IMR-90 (cell line): Measurements from ENCODE around the gene QKI. TPM values are rescaled to one million over a fixed set of nuclear protein-coding genes. Genes with fewer than 3 reads are reported as not detected.

Experiments
- ATAC-seq: fragments of 200-7000 bp; cut with Tn5 transposase; 2 replicates; pipeline ENCODE4 v1.9.1; 2020; ENCODE audit warnings: low read depth, mild to moderate bottlenecking, moderate library complexity
- BruUV-seq: library from RNA; stranded (reverse); fragments of 400-500 nt; replicated peaks from 2 replicates; lab custom pipeline; 2021; lab: Mats Ljungman, UMichigan
- CTCF ChIA-PET: fragments of 300-600 bp; formaldehyde crosslinking; extraction: SDS; loops from one replicate; lab custom pipeline; 2021; ENCODE audit warnings: antibody characterized with exemption; lab: Yijun Ruan, JAX
- POLR2A ChIA-PET: fragments of 300-600 bp; sonication (Branson Sonifier 250); formaldehyde crosslinking; loops from one replicate; lab custom pipeline; 2022; ENCODE audit warnings: antibody characterized with exemption; ENCODE audit not compliant: unreplicated experiment; lab: Charles Lee
- DNase-seq: peaks from one replicate; pipeline ENCODE4 v3.0.0; 2013
- H2AFZ ChIP-seq: replicated peaks from 2 replicates; pipeline ENCODE3; 2013; ENCODE audit warnings: low read length, mild to moderate bottlenecking; ENCODE audit not compliant: poor library complexity
- H2AK5ac ChIP-seq: 2 replicates; pipeline ENCODE4 v1.6.1; 2013; ENCODE audit warnings: low read depth, low read length, inconsistent platforms
- H2AK9ac ChIP-seq: replicated peaks from 2 replicates; pipeline ENCODE3; 2013; ENCODE audit warnings: mild to moderate bottlenecking, low read depth, low read length, moderate library complexity; ENCODE audit not compliant: poor library complexity
- H2BK120ac ChIP-seq: 2 replicates; pipeline ENCODE4 v1.6.1; 2013; ENCODE audit warnings: low read depth, low read length, inconsistent platforms
- H2BK15ac ChIP-seq: 3 replicates; pipeline ENCODE4 v1.6.1; 2013; ENCODE audit warnings: low read depth, low read length, inconsistent platforms
- H2BK20ac ChIP-seq: 2 replicates; pipeline ENCODE4 v1.6.1; 2013; ENCODE audit warnings: low read depth, mild to moderate bottlenecking, inconsistent platforms, low read length, moderate library complexity
- H2BK5ac ChIP-seq: 2 replicates; pipeline ENCODE4 v1.6.1; 2013; ENCODE audit warnings: mild to moderate bottlenecking, low read depth, low read length, inconsistent platforms; ENCODE audit not compliant: poor library complexity, severe bottlenecking
- H3K14ac ChIP-seq: replicated peaks from 2 replicates; pipeline ENCODE4 v1.6.1; 2013; ENCODE audit warnings: low read depth, low read length, inconsistent platforms
- H3K18ac ChIP-seq: 2 replicates; pipeline ENCODE4 v1.6.1; 2013; ENCODE audit warnings: low read depth, low read length, control low read depth
- H3K23ac ChIP-seq: 2 replicates; pipeline ENCODE4 v1.6.1; 2013; ENCODE audit warnings: low read depth, low read length, inconsistent platforms
- H3K27ac ChIP-seq: 2 replicates; pipeline ENCODE4 v1.5.1; 2013; ENCODE audit warnings: mild to moderate bottlenecking, control low read depth, low read length; ENCODE audit not compliant: insufficient read depth
- H3K27me3 ChIP-seq: 2 replicates; pipeline ENCODE4 v1.6.1; 2013; ENCODE audit warnings: low read length; ENCODE audit not compliant: control insufficient read depth, insufficient read depth
- H3K36me3 ChIP-seq: 2 replicates; pipeline ENCODE4 v1.6.1; 2013; ENCODE audit warnings: low read length, mixed read lengths; ENCODE audit not compliant: control insufficient read depth, insufficient read depth
- H3K4ac ChIP-seq: 2 replicates; pipeline ENCODE4 v1.6.1; 2013; ENCODE audit warnings: low read depth, low read length, inconsistent platforms
- H3K4me1 ChIP-seq: 2 replicates; pipeline ENCODE4 v1.6.1; 2013; ENCODE audit warnings: low read length, mixed read lengths; ENCODE audit not compliant: control insufficient read depth, insufficient read depth
- H3K4me2 ChIP-seq: 2 replicates; pipeline ENCODE4 v1.6.1; 2013; ENCODE audit warnings: low read depth, mild to moderate bottlenecking, control low read depth, low read length, moderate library complexity
- H3K4me3 ChIP-seq: 2 replicates; pipeline ENCODE4 v1.5.1; 2013; ENCODE audit warnings: low read depth, mild to moderate bottlenecking, control low read depth, low read length, moderate library complexity; ENCODE audit not compliant: insufficient read depth
- H3K56ac ChIP-seq: 2 replicates; pipeline ENCODE4 v1.6.1; 2013; ENCODE audit warnings: low read length, inconsistent platforms; ENCODE audit not compliant: insufficient read depth; ENCODE audit errors: extremely low read depth
- H3K79me1 ChIP-seq, 2 experiments: 2 replicates each; pipeline ENCODE4 v1.6.1; 2013; ENCODE audit warnings: low read length in 2 of 2, inconsistent platforms in 1 of 2, low read depth in 1 of 2
- H3K9ac ChIP-seq: 2 replicates; pipeline ENCODE4 v1.6.1; 2013; ENCODE audit warnings: low read depth, low read length, control low read depth
- H3K9me1 ChIP-seq: 2 replicates; pipeline ENCODE4 v1.6.1; 2013; ENCODE audit warnings: low read length, inconsistent platforms; ENCODE audit not compliant: insufficient read depth
- H3K9me3 ChIP-seq: 2 replicates; pipeline ENCODE4 v1.6.1; 2013; ENCODE audit warnings: low read length; ENCODE audit not compliant: control insufficient read depth, insufficient read depth
- H4K20me1 ChIP-seq: 2 replicates; pipeline ENCODE4 v1.6.1; 2013; ENCODE audit warnings: low read length, inconsistent platforms; ENCODE audit not compliant: insufficient read depth
- H4K5ac ChIP-seq: 2 replicates; pipeline ENCODE4 v1.6.1; 2013; ENCODE audit warnings: mild to moderate bottlenecking, low read depth, low read length, control low read depth
- H4K8ac ChIP-seq, 2 experiments: 2 replicates each; pipeline ENCODE4 v1.6.1; 2013; ENCODE audit warnings: low read depth in 2 of 2, low read length in 2 of 2, control low read depth in 1 of 2, inconsistent platforms in 1 of 2
- H4K91ac ChIP-seq: 2 replicates; pipeline ENCODE4 v1.6.1; 2013; ENCODE audit warnings: low read depth, low read length, inconsistent platforms; ENCODE audit not compliant: insufficient read depth
- BHLHE40 ChIP-seq: fragments of 150-350 bp; IDR thresholded peaks from 2 replicates; pipeline ENCODE4 v1.6.1; 2016; ENCODE audit warnings: mild to moderate bottlenecking, low read depth, low read length
- CEBPB ChIP-seq: IDR thresholded peaks from 2 replicates; pipeline ENCODE4 v1.6.1; 2012; ENCODE audit warnings: low read depth, low read length, improper control_type of control experiment
- CHD1 ChIP-seq: IDR thresholded peaks from 2 replicates; pipeline ENCODE4 v1.6.1; 2012; ENCODE audit warnings: low read depth, low read length, improper control_type of control experiment
- FOS ChIP-seq: fragments of 150-350 bp; IDR thresholded peaks from 2 replicates; pipeline ENCODE4 v1.6.1; 2016; ENCODE audit warnings: low read depth, low read length
- MAFK ChIP-seq: IDR thresholded peaks from 2 replicates; pipeline ENCODE4 v1.6.1; 2012; ENCODE audit warnings: low read depth, low read length, improper control_type of control experiment
- MXI1 ChIP-seq: IDR thresholded peaks from 2 replicates; pipeline ENCODE4 v1.6.1; 2012; ENCODE audit warnings: low read depth, mild to moderate bottlenecking, low read length, moderate library complexity, borderline replicate concordance
- NFE2L2 ChIP-seq: fragments of 150-350 bp; IDR thresholded peaks from 2 replicates; pipeline ENCODE4 v1.6.1; 2016; ENCODE audit warnings: low read depth, mild to moderate bottlenecking, low read length
- RFX5 ChIP-seq: IDR thresholded peaks from 2 replicates; pipeline ENCODE4 v1.8.0; 2012; ENCODE audit warnings: low read depth, mild to moderate bottlenecking, low read length, moderate library complexity
- SMC3 ChIP-seq: fragments of 150-350 bp; IDR thresholded peaks from 2 replicates; pipeline ENCODE4 v1.6.1; 2016; ENCODE audit warnings: low read depth, mild to moderate bottlenecking, antibody characterized with exemption, low read length, moderate library complexity
- WGBS, 2 experiments: methylation state at CpG; one replicate each; pipeline versions ENCODE4 v1.1.5 to v1.1.7; 2013; ENCODE audit warnings: missing lambda C conversion rate in 2 of 2; ENCODE audit not compliant: insufficient read length in 1 of 2; ENCODE audit errors: extremely low coverage in 2 of 2; 5-methylcytosine and 5-hydroxymethylcytosine counted together
- dilution Hi-C: fragments of 300-500 bp; cut with HindIII; formaldehyde crosslinking; loops from one replicate; pipeline ENCODE4 v1.14.3; 2018; ENCODE audit warnings: low sequenced_read_pairs; ENCODE audit not compliant: unreplicated experiment
- in situ Hi-C: fragments of 300-500 bp; cut with MboI; formaldehyde crosslinking; loops from 3 replicates; pipeline ENCODE4 v1.14.3; 2019; ENCODE audit warnings: low sequenced_read_pairs, inconsistent platforms, mixed read lengths
- intact Hi-C: fragments of 100-400 bp; cut with micrococcal nuclease; formaldehyde crosslinking; loops from 2 replicates; pipeline ENCODE4 v1.10.0; 2022
- polyA plus RNA-seq, 3 experiments: library from polyadenylated mRNA; depleted of rRNA; stranded (reverse); fragments of >200 nt; gene quantifications; 2 replicates each; pipeline ENCODE4 v1.2.3, GENCODE V29; 2012; ENCODE audit warnings: low replicate concordance in 1 of 3
- total RNA-seq: library from RNA; depleted of rRNA; stranded (reverse); fragments of >200 nt; gene quantifications from 2 replicates; pipeline ENCODE4 v1.2.3, GENCODE V29; 2012
- TF ChIP-seq, protein P1 (sequence below): fragments of 150-350 bp; IDR thresholded peaks from 2 replicates; pipeline ENCODE4 v1.6.1; 2016; ENCODE audit warnings: low read depth, mild to moderate bottlenecking, low read length, moderate library complexity, borderline replicate concordance

QKI gene
- total and polyA plus RNA-seq, 2 of the 4 experiments (the other 2 are of a cell fraction): 112 to 232 TPM

DNA sequence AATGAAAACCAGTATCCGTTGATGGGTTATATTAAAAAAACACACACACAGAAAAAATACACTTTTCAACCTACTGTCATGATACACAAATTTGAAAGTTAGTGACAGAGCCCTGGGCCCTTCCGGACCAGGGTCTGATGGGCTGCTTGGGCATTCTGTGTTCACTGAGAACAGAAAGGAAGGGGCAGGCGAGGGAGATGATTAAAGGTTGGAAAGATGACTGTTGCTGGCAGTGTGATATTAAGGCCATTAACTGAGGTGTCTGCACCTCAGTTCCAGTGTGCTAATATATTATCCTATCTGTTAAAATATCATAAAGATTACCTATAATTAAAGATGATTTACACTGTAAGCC, 18.7 kb upstream of the QKI start:
- intact Hi-C loops: no loop called here

More for the DNA sequence above, 18.7 kb upstream of the QKI start:
- DNase-seq: no peak
- no peak overlapping the region for H3K4ac ChIP-seq
- dilution Hi-C loops: no loop called here
- CTCF ChIA-PET: no interaction called here
- H3K14ac ChIP-seq: no peak overlapping the region
- no peak overlapping the region for H2AFZ ChIP-seq
- H4K8ac ChIP-seq: no peak overlapping the region
- no peaks in the 10 kb centered on the region for H3K27me3 ChIP-seq
- H2BK120ac ChIP-seq: no peak overlapping the region
- no peak overlapping the region for H3K23ac ChIP-seq
- H2AK9ac ChIP-seq: no peak overlapping the region
- H3K4me2 ChIP-seq: no peak overlapping the region
- in situ Hi-C loops: no loop called here
- H3K9ac ChIP-seq: no peak overlapping the region
- H3K56ac ChIP-seq: no peak overlapping the region
- H2BK20ac ChIP-seq: no peak overlapping the region
- no peaks in the 10 kb centered on the region for H3K9me1 ChIP-seq
- H2BK5ac ChIP-seq: no peak overlapping the region
- H3K9me3 ChIP-seq: no peaks in the 10 kb centered on the region
- no peaks in the 10 kb centered on the region for H4K20me1 ChIP-seq
- POLR2A ChIA-PET: no interaction called here
- no peak overlapping the region for H4K91ac ChIP-seq
- no peak overlapping the region for H3K18ac ChIP-seq
- no peak for ATAC-seq
- H3K36me3 ChIP-seq: no peaks in the 10 kb centered on the region
- H4K5ac ChIP-seq: no peak overlapping the region
- no peaks in the 10 kb centered on the region for H3K79me1 ChIP-seq
- TF ChIP-seq RFX5 (no peak), MAFK (no peak), BHLHE40 (no peak), SMC3 (no peak), FOS (no peak), NFE2L2 (no peak), CEBPB (no peak), CHD1 (no peak), MXI1 (no peak)
- TF ChIP-seq, protein P1, sequence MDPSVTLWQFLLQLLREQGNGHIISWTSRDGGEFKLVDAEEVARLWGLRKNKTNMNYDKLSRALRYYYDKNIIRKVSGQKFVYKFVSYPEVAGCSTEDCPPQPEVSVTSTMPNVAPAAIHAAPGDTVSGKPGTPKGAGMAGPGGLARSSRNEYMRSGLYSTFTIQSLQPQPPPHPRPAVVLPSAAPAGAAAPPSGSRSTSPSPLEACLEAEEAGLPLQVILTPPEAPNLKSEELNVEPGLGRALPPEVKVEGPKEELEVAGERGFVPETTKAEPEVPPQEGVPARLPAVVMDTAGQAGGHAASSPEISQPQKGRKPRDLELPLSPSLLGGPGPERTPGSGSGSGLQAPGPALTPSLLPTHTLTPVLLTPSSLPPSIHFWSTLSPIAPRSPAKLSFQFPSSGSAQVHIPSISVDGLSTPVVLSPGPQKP: no peak
- peaks cover 3% of the 10 kb centered on the region for H3K4me1 ChIP-seq
- no CpG with 5 or more reads among the region's 3 CpGs for WGBS, 2 experiments
- H3K27ac ChIP-seq: no peak overlapping the region
- H2AK5ac ChIP-seq: no peak overlapping the region
- no peak overlapping the region for H2BK15ac ChIP-seq
- BruUV-seq: no TSS peak
- H3K4me3 ChIP-seq: no peak overlapping the region
